Left renal cortex interstitium (tissue), 4 donors: Measurements from ENCODE around the gene SERPINA3. TPM values are rescaled to one million over a fixed set of nuclear protein-coding genes. Genes with fewer than 3 reads are reported as not detected.
"Not testable (repeated sequence)": the region's sequence is repeated elsewhere in the genome, so short reads cannot be mapped to it uniquely, and the experiment has no call there.

Experiments
- DNase-seq, 4 donors: peaks; one replicate each; pipeline ENCODE4 v3.0.0-alpha.2; 2013; ENCODE audit warnings: low read depth in 4 of 4, low spot score in 2 of 4, missing footprints in 1 of 4
- polyA plus RNA-seq, 4 donors: library from polyadenylated mRNA; unstranded; fragments of 120-200 nt; gene quantifications; one replicate each; pipeline ENCODE4 v1.2.1, GENCODE V29; 2013; ENCODE audit not compliant: insufficient read length in 4 of 4

SERPINA3 gene
- polyA plus RNA-seq, 4 donors: 0.21 to 1.2 (median 0.48) TPM; not detected in 1

DNA sequence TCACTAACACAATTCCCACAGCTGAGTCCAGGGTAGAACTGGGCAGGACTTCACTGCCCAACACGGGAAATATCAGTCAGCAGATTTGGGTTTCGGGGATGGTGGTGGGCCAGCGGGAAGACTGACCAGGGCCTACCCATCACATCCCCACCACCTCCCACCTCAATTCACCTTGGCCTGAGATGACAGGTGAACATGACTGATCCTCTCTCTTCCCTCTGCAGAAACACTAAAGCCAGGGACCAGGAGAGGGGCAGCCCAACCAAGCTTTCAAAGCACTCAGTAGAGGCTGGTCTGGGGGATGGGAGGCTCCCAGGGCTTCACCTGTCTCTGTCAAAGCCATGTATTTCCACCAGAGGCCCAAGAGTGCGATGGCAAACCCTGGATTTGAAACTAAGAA is 28.6 kb upstream of the SERPINA3 start:
- DNase-seq: no peak

DNA sequence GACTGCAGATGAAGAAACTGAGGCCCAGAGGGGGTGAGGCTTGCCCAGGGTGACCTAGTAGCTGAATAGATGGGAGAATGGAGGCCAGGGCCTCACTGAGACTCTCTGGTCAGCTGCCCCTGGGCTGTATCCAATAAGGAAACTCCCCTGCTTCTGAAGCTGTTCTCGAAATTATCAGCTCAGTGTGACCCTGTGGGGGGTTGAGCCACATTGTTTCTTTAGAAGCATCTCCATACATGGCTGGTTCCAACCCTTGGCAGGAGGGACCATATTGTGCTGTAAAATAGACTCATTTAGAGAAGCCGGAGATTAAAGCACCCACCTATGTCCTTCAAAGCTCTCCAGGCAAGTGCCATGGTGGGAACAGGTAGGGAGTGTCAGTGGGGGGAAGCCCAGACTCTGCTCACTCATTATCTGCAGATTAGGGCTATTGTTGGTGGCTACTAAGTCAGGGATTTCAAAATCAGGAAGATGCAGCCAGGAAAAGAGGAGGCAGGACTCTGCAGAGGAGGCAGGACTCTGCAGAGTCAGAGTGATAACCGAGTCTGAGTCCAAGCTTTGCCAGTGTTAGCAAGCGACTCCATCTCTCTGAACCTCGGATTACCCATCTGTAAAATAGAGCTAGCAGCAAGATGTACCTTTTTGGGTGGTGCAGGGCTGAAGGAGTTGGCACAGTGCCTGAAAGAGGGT is 27.5 kb upstream of the SERPINA3 start:
- no peak for DNase-seq

DNA sequence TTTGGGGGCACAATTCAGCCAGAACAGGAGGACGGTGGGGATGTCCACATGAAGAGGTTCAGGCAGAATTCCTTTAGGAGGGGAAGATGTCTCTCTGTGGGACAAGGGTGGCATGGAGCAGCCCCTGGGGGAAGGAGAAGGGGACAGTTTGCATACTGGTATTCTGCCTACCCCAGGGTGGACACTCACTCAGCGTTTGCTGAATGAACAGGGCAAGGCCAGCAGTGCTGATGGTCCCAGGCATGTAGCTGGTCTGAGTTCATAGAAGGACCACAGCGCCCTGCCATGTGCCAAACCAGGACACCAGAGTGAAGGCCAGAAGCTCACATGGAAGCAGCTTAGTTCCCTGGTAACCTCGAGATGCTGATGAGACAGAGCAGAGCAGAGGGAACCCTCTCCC is 25.6 kb upstream of the SERPINA3 start:
- no peak for DNase-seq

DNA sequence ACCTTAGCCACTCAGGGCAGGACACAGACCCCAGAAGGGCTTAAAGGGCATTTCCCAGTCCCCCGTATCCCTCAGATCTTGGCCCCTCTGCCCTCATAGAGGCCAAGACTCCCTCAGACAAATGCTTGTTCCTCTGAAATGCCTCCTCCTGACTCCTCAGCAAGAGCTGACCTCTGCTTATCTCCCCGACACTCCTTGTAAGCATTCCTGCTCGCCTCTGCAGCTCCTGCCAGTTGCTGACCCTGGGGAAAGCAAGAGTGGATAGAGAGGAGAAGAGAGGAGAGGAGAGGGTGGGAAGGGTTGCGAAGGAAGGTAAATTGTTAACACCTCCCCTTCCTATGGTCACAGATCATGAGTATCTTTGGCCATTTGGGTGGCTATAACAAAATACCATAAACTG is 23.9 kb upstream of the SERPINA3 start:
- no peak for DNase-seq

DNA sequence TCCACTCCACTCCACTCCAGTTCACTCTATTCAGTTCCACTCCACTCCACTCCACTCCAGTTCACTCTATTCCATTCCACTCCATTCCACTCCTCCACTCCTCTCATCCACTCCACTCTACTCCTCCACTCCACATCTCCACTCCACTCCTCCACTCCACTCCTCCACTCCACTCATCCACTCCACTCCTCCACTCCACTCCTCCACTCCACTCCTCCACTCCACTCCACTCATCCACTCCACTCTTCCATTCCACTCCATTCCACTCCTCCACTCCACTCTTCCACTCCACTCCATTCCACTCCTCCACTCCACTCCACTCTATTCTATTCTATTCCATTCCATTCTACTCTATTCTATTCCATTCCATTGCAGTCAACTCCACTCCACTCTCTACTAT is 21.1 kb upstream of the SERPINA3 start:
- no peak for DNase-seq

DNA sequence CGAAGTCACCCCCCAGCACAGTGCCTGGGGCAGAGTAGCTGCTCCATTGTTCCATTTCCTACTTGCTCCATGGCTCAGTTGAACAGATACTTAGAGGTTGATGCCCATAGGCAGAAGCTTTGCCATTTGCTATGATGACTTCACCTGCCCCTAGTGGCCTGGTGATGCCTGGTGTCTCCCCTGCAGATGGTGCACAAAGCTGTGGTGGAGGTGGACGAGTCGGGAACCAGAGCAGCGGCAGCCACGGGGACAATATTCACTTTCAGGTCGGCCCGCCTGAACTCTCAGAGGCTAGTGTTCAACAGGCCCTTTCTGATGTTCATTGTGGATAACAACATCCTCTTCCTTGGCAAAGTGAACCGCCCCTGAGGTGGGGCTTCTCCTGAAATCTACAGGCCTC is 20.3 kb upstream of the SERPINA3 start:
- DNase-seq: no peak

DNA sequence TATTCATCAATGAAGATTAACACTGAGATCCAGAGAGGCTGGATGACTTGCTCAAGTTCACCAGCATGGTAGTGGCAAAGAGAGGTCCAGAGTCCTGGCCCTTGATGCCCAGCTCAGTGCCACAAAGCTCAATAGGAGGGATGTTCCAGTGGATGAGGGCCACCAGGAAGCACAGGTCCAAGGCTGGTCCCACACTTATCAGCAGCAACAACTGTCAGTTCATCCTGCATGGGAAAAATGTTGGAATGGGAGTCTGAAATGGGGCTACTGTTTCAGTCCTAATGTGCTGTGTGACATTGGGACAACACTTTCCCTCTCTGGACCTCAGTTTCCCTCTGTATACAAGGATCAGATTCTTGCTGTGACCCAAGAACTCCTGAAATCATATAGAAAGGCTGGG is 19.7 kb upstream of the SERPINA3 start:
- no peak for DNase-seq

DNA sequence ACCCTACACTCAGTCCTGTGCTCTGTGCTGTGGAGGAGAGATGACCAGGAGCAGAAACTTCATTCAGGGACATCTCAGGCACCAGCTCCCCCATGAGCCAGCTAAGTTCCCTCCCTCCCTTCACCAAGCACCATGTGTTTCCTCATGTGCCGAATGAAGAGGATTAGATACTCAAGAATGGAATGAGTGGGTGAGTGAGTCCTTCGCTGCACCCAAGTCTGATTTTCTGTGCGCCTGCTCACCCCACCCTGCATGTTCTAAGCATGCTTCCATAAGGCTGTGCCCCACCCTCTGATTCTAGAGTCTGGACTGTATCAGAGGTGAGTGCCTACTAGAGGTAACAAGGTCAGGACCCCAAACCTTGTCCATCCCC is 18.8 kb upstream of the SERPINA3 start:
- DNase-seq: no peak

DNA sequence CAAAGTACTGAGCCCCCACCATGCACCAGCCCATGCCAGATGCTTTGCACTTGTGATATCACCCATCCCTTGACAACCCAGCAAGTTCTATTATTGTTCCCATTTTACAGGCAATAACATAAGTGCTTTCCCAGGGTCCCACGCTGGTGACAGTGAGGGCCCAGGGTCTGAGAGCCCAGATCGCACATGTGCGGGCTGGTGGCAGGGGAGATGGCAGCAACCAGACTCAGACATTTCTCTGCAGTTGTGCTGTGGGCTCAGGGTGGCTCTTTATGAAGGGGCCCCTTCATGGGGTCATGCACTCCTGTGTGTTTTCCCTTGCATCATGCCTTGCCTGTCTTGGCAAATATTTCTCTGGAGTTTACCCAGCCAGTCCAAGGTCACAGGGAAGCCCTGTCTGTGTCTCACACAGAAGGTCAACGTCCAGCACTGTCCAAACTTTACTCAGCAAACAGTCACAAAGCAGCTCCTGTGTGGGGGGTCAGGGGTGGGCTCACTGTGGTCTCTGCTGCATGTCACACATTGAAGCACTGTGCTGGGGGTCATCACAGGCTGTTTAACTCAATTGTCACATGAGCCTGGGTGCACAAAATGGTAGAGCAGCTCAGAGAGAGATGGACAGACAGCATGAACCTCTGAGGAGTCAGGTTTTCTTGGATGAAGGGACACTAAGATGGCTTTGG is 18.3 kb upstream of the SERPINA3 start:
- DNase-seq: no peak

DNA sequence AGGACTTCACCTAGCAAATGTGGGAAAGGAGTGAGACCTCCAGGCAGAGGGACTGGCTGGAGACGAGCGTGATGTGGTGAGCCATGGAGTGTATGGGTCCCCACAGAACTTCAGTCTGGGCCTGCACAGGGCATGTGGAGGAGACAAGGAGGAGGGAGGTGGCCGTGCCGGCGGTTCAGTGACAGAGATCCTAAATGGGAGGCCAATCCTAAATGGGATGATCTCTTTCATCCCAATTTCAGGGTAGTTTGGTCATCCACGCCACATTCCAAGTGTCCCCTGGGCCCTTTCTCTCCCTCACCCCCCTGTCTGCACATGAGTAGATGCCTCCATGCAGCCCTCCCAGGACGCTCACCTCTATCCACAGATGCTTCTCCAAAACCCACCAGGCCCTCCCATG is 17.8 kb upstream of the SERPINA3 start:
- DNase-seq: no peak

DNA sequence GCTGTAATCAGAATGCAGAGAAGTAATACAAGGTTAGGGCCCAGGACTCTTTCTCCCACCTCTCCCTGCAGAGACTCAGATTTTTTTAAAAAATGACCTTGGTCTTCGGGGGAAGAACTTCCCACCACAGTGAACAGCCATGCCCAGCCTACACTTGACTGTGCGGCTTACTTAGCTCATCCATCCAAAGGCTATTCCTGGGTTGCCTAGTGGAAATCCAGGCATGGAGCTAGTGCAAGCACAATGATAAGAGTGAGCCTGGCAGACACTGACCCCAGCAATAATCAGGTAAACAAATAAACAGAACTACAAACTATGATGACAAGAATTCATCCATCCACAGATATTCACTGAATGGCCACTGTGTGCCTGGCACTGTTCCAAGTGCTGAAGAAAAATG is 16.3 kb upstream of the SERPINA3 start:
- no peak for DNase-seq

DNA sequence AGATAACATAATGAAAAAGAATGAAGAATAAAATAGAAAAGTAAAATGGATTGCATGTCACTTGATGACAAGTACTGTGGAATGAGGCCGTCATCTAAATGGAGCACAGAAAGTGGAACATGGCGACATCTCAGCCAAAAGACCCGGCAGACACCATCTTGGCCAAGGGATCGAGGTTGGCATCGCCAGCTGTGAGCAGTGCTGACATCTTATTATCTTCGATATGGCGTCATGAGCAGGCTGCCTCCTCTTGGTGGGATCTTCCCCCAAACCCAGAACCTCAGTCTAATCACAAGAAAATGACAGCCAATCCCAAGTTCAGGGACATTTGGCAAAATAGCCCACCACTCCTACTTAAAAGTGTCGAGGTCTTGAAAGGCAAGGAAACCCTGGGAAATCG is 15.8 kb upstream of the SERPINA3 start:
- DNase-seq: no peak

DNA sequence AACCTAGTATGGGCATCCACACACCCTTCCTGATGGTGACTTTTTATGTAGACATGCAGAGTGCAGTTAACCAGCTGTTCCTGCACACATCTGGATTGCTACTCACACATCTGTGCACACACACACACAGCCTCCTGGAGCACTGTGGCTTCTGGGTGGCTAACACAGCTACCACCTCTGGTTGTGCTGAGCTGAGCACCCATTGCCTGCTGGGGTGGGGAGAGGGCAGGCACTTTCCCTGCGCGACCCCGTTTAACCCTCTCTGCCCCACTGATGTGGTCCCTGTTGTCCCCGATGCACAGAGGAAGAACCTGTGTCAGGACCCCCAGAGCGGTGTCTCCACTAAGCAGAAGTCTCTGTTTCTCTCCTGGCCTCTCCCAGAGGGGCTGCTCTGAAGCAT is 14.4 kb upstream of the SERPINA3 start:
- DNase-seq: no peak

DNA sequence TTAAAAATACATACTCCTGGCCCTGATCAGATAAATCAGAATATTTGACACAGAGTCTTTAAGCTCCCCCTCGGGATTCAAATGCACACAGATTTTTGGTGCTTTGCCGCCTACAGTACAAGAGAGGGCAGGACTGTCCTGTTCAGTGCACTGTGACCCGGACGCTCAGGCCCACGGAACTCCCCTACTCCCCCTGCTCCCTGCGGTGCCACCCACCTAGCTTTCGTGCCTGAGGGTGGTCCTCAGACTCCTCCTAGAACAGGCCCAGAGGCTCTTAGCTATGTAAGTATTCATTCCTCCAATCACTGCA is 13.7 kb upstream of the SERPINA3 start:
- DNase-seq: no peak

DNA sequence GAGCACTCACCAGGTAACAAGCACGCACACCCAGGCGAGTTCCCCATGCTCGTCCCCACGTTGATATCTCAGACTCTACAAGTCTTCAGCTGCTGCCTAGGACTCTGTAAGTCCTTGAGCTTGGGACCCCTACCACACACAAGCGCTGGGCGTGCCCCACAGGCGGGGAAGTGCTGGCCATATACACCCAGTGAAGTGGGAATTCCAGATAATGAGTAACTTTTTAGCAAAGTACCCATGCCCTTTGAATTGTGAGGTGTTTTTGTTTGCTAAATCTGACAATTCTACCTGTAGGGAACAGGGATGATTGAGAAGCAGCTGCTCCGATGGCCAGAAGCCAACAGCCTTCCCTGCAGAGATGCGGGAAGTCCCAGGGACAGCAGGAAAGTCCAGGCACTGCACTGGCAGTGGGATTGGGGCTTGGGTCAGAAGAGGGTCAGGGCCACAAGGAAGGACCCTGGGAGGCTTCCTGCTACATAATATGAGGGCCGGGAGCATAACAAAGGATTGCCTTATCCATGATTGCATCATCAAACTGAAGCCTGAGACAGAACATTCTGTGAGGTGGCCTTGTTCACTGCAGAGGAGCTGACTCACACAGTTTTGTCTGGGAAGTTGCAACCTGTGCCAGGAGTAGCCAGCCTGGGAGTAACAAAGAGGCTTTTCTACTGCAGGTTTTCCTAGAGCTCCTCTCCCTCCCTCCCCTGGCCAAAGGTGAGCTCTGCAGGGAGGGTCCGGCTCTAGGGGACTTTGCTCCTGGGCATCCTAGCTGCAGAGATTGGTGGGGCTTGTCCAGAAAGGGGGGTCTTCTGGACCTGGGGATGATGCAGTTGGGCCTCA is 13.2 kb upstream of the SERPINA3 start:
- no peak for DNase-seq

DNA sequence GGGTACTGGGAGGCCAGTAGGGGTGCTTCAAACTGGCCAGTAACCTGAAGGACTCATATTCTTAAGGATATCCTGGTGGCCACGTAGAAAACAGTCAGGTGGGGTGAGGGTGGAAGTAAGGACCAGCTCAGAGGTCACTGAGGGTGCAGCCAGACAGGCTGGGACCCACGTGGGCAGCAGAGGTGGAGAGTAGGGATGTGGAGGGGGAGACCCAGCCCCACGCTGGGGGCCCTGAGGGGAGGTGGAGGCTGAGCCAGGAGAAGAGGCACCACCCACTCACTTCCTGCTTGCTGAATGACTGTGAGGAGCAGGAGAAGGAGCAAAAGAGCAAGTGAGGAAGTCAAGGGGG is 12.6 kb upstream of the SERPINA3 start:
- no peak for DNase-seq

DNA sequence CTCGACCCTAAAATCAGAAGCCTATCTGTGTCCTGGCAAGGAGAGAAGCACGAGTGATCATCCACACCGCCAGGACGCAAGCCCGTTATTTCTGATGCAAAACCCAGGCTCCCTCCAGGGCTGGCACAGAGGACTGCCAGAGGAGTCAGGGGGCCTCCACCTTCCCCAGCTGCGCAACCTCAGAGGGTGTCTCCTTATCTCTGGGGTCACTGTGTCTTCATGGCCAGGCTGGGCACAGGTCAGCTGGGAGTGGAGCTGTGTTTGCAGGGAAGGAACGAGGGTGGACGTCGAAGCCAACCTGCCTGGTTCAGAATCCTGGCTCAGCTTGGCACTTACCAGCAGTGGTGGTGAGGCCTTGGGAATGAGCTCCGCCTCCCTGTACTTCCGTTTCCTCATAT is 12.0 kb upstream of the SERPINA3 start:
- no peak for DNase-seq

DNA sequence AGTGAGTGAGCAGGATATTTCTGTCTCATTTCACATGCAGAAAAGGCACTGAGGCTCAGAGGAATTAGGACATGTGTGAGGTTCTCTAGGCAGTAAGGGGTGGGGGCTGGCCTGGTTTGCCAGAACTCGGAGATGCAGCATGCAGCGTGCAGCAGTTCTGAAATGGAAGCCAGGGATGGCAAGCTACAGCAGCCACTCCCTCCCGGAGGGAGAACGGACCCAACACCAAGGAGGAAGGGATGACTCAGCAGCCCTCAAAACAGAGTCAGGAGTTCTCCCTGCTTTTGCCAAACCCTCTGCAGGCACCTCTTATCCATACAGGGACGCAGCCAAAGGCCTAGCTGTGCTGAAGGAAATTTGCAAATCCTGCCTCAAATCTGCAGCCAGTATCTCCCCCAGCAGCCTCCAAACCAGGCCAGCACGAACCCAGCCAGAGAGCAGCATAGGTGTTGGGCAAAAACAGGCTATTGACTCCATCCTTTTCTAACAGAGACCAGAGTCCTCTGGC is 10.3 kb upstream of the SERPINA3 start:
- DNase-seq: no peak

DNA sequence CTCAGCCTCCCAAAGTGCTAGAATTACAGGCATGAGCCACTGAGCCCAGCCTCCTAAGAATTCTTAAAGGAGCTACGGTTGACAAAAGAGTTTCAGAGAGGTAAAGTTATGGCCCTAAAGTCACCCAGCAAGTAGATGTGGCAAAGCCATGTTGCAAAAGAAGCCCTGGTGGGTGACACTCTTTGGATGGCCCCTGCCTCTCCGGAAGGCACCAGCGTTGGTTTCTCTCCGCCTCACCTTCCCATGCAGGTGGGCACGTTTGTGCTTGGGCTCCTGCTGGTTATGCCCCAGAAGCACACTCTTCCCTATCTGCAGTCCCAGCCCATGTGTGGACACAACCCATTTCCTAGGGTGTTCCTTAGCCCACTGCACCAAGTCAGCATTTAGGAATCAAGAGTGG is 9.5 kb upstream of the SERPINA3 start:
- DNase-seq: no peak

DNA sequence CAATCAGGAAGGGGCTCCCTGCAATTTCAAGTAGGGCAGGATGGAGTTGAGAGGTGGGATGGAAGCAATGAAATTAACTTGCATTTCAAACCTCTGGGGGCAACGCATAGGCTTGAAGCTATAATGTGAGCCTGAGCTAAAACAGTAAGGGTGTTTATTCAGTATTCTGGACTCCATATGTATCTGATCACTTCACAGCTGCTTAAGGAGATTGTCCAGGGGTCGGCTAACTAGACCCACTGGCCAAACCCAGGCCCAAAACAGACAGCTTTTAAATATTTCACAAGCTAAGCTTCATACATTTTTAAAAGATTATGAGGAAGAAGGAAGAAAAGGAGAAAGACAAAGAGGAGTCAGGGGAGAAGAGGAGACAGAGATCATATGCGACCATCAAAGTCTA is 6.8 kb upstream of the SERPINA3 start:
- DNase-seq: no peak

DNA sequence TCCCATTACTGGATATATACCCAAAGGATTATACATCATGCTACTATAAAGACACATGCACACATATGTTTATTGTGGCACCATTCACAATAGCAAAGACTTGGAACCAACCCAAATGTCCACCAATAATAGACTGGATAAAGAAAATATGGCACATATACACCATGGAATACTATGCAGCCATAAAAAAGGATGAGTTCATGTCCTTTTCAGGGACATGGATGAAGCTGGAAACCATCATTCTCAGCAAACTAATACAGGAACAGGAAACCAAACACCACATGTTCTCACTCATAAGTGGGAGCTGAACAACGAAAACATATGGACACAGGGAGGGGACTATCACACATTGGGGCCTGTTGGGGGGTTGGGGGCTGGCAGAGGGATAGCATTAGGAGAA is 3.2 kb upstream of the SERPINA3 start:
- DNase-seq: not testable (repeated sequence)

DNA sequence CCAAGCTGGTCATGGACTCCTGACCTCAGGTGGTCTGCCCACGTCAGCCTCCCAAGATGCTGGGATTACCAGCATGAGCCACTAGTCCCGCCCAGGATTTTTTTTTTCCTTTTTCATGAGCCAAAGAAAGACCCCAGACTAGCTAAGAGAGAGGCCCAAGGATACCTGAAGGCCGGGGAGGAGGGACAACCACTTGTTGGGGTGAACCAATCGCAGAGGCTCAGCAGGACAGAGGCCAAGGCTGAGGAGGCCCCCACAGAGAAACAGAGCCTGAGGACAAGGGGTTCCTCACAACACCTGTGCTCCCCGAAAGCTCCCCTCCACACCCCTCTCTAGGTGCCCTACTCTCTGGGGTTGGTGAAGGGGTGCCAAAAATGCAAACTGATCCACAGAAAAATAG is 1.0 kb upstream of the SERPINA3 start:
- no peak for DNase-seq
